ENCODE measurements around the gene ERGIC2. TPM values are rescaled to one million over a fixed set of nuclear protein-coding genes. Genes with fewer than 3 reads are reported as not detected.

ERGIC2 gene
- total and polyA plus RNA-seq, 2 of the 13 experiments (the other 11 are each of a cell fraction or from before 2014, with no cell fraction given), result 32.6 to 73.5 TPM

GRCh38 chr12:29380536-29381523 is at the start of gene ERGIC2 (continued):
- no peak for TF ChIP-seq ATAD3A (CRISPR knock-in tag; IDR thresholded peaks at IDR 0.05)
- no peak for TF ChIP-seq RBAK (CRISPR knock-in tag; IDR thresholded peaks at IDR 0.05)
- no peak for TF ChIP-seq ZNF605 (CRISPR knock-in tag; IDR thresholded peaks at IDR 0.05)
- 0 out of 2 replicates have a peak, but pooled peaks have one; percentile 29 for TF ChIP-seq HDAC2 (CRISPR knock-in tag; IDR thresholded peaks at IDR 0.05)
- TF ChIP-seq ARNT2 (CRISPR knock-in tag; IDR thresholded peaks at IDR 0.05; ENCODE audit: low read depth), result peak; percentile 96; the same call in 1 of the 2 replicates
- TF ChIP-seq ZNF124 (CRISPR knock-in tag; IDR thresholded peaks at IDR 0.05), result no peak
- peak; percentile 82; the same call in 1 of the 2 replicates for TF ChIP-seq E2F1 (CRISPR knock-in tag; IDR thresholded peaks at IDR 0.05)
- peak; percentile 58; the same call in 1 of the 2 replicates for TF ChIP-seq PRDM15 (CRISPR knock-in tag; IDR thresholded peaks at IDR 0.05)
- TF ChIP-seq, protein P1, sequence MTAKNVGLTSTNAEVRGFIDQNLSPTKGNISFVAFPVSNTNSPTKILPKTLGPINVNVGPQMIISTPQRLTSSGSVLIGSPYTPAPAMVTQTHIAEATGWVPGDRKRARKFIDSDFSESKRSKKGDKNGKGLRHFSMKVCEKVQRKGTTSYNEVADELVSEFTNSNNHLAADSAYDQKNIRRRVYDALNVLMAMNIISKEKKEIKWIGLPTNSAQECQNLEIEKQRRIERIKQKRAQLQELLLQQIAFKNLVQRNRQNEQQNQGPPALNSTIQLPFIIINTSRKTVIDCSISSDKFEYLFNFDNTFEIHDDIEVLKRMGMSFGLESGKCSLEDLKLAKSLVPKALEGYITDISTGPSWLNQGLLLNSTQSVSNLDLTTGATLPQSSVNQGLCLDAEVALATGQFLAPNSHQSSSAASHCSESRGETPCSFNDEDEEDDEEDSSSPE (CRISPR knock-in tag; IDR thresholded peaks at IDR 0.05), result peak; percentile 83
- TF ChIP-seq ZNF766 (CRISPR knock-in tag; IDR thresholded peaks at IDR 0.05; ENCODE audit: borderline replicate concordance), result no peak
- no peak for TF ChIP-seq ZNF703 (CRISPR knock-in tag; IDR thresholded peaks at IDR 0.05; ENCODE audit: borderline replicate concordance)
- TF ChIP-seq, protein P2, sequence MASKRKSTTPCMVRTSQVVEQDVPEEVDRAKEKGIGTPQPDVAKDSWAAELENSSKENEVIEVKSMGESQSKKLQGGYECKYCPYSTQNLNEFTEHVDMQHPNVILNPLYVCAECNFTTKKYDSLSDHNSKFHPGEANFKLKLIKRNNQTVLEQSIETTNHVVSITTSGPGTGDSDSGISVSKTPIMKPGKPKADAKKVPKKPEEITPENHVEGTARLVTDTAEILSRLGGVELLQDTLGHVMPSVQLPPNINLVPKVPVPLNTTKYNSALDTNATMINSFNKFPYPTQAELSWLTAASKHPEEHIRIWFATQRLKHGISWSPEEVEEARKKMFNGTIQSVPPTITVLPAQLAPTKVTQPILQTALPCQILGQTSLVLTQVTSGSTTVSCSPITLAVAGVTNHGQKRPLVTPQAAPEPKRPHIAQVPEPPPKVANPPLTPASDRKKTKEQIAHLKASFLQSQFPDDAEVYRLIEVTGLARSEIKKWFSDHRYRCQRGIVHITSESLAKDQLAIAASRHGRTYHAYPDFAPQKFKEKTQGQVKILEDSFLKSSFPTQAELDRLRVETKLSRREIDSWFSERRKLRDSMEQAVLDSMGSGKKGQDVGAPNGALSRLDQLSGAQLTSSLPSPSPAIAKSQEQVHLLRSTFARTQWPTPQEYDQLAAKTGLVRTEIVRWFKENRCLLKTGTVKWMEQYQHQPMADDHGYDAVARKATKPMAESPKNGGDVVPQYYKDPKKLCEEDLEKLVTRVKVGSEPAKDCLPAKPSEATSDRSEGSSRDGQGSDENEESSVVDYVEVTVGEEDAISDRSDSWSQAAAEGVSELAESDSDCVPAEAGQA (IDR thresholded peaks at IDR 0.05; ENCODE audit: low read depth), result peak; percentile 84
- TF ChIP-seq, protein P2 (CRISPR knock-in tag; IDR thresholded peaks at IDR 0.05; ENCODE audit: borderline replicate concordance), result no peak
- no peak for TF ChIP-seq ZFYVE20 (CRISPR knock-in tag; IDR thresholded peaks at IDR 0.05; ENCODE audit: borderline replicate concordance, low read depth)

Measured in HepG2 (cell line).